Suprapubic skin (tissue), 4 donors: ENCODE results near the gene PARD3B. TPM values are rescaled to one million over a fixed set of nuclear protein-coding genes. Genes with fewer than 3 reads are reported as not detected.

Experiments
- DNase-seq, 2 donors: peaks; one replicate each; pipeline ENCODE4 v3.0.0-alpha.2; 2019; ENCODE audit warnings: low spot score in 2 of 2
- H3K27ac ChIP-seq: fragments of 200-600 bp; sonication (generic); one replicate; pipeline ENCODE4 v1.5.1; 2019
- H3K27me3 ChIP-seq: fragments of 200-600 bp; sonication (generic); one replicate; pipeline ENCODE4 v1.5.1; 2019
- H3K36me3 ChIP-seq: fragments of 200-600 bp; sonication (generic); one replicate; pipeline ENCODE4 v1.5.1; 2019
- H3K4me1 ChIP-seq: fragments of 200-600 bp; sonication (generic); one replicate; pipeline ENCODE4 v1.5.1; 2019
- H3K4me3 ChIP-seq: fragments of 200-600 bp; sonication (generic); one replicate; pipeline ENCODE4 v1.5.1; 2019; ENCODE audit warnings: mild to moderate bottlenecking
- H3K9me3 ChIP-seq: fragments of 200-600 bp; sonication (generic); one replicate; pipeline ENCODE4 v1.5.1; 2019
- CTCF ChIP-seq, 2 donors: fragments of 200-600 bp in 1 of 2; fragments of 450-650 bp in 1 of 2; sonication (generic) in 1 of 2; IDR thresholded peaks; one replicate each; pipeline ENCODE4 v1.5.1; 2016 to 2019; ENCODE audit warnings: antibody characterized with exemption in 2 of 2, mild to moderate bottlenecking in 1 of 2, moderate library complexity in 1 of 2
- EP300 ChIP-seq: sonication (generic); formaldehyde crosslinking; IDR thresholded peaks from one replicate; pipeline ENCODE4 v1.6.1; 2017; ENCODE audit warnings: antibody characterized with exemption
- POLR2A ChIP-seq, 2 donors: fragments of 450-650 bp; IDR thresholded peaks; one replicate each; pipeline ENCODE4 v1.6.1; 2017; ENCODE audit warnings: antibody characterized with exemption in 2 of 2, mild to moderate bottlenecking in 2 of 2, moderate library complexity in 2 of 2
- POLR2AphosphoS5 ChIP-seq, 3 donors: sonication (generic); formaldehyde crosslinking; IDR thresholded peaks; one replicate each; pipeline ENCODE4 v1.6.1; 2017; ENCODE audit warnings: antibody characterized with exemption in 3 of 3
- WGBS: methylation state at CpG from one replicate; pipeline ENCODE4 v1.1.5; 2018; 5-methylcytosine and 5-hydroxymethylcytosine counted together
- total RNA-seq, 4 donors: library from RNA; depleted of rRNA; stranded (reverse); fragments of >200 nt; gene quantifications; one replicate each; pipeline ENCODE4 v1.1.0, GENCODE V29; 2016

The PARD3B gene
- total RNA-seq, 4 donors from 2014 or later = 12.5 to 18.9 (median 15.5) TPM

GRCh38 chr2:205055251-205055650 is 510.0 kb downstream of the PARD3B start:
- Histone ChIP-seq H3K4me3 (no peak overlapping the region), H3K4me1 (no peaks in the 10 kb centered on the region), H3K36me3 (no peaks in the 10 kb centered on the region), H3K27ac (no peak overlapping the region), H3K27me3 (no peaks in the 10 kb centered on the region), H3K9me3 (no peaks in the 10 kb centered on the region)
- no peak for DNase-seq
- TF ChIP-seq POLR2A (IDR thresholded peaks at IDR 0.05) = no peak
- no peak for TF ChIP-seq EP300
- no peak for TF ChIP-seq CTCF (IDR thresholded peaks at IDR 0.05)
- no peak for TF ChIP-seq POLR2AphosphoS5 (IDR thresholded peaks at IDR 0.05)
- 29% methylated on average over 2 of the region's 2 CpGs for WGBS

- Histone ChIP-seq H3K4me1 (no peaks in the 10 kb centered on the region), H3K27ac (no peak overlapping the region), H3K27me3 (no peaks in the 10 kb centered on the region), H3K36me3 (no peaks in the 10 kb centered on the region), H3K9me3 (no peaks in the 10 kb centered on the region), H3K4me3 (no peak overlapping the region)
- DNase-seq = no peak
- TF ChIP-seq POLR2A (IDR thresholded peaks at IDR 0.05) (no peak), POLR2AphosphoS5 (IDR thresholded peaks at IDR 0.05) (no peak), EP300 (no peak), CTCF (IDR thresholded peaks at IDR 0.05) (no peak)
- WGBS = 67% methylated on average over 6 of the region's 6 CpGs
Observed at GRCh38 chr2:205056151-205056561, 510.9 kb downstream of the PARD3B start.

- H3K27me3 ChIP-seq = no peaks in the 10 kb centered on the region
- 88% methylated on average over 2 of the region's 2 CpGs for WGBS
- TF ChIP-seq CTCF (IDR thresholded peaks at IDR 0.05) (no peak), POLR2AphosphoS5 (IDR thresholded peaks at IDR 0.05) (no peak), POLR2A (IDR thresholded peaks at IDR 0.05) (no peak), EP300 (no peak)
Observed at GRCh38 chr2:205058409-205058808, 513.1 kb downstream of the PARD3B start.

GRCh38 chr2:205060269-205060668 is 515.0 kb downstream of the PARD3B start:
- WGBS = 81% methylated on average over 2 of the region's 2 CpGs
- no peak for DNase-seq
- Histone ChIP-seq H3K27me3 (no peaks in the 10 kb centered on the region), H3K4me1 (no peaks in the 10 kb centered on the region), H3K27ac (no peak overlapping the region), H3K4me3 (no peak overlapping the region), H3K36me3 (no peaks in the 10 kb centered on the region), H3K9me3 (no peaks in the 10 kb centered on the region)
- TF ChIP-seq EP300 (no peak), POLR2AphosphoS5 (IDR thresholded peaks at IDR 0.05) (no peak), CTCF (IDR thresholded peaks at IDR 0.05) (no peak), POLR2A (IDR thresholded peaks at IDR 0.05) (no peak)

More at GRCh38 chr2:205058409-205058808, 513.1 kb downstream of the PARD3B start:
- DNase-seq = no peak
- no peaks in the 10 kb centered on the region for H3K36me3 ChIP-seq
- no peak overlapping the region for H3K27ac ChIP-seq
- H3K9me3 ChIP-seq = no peaks in the 10 kb centered on the region
- H3K4me3 ChIP-seq = no peak overlapping the region
- H3K4me1 ChIP-seq = no peaks in the 10 kb centered on the region

- H3K36me3 ChIP-seq = no peaks in the 10 kb centered on the region
- no peak for DNase-seq
- no peaks in the 10 kb centered on the region for H3K27me3 ChIP-seq
- WGBS = 81% methylated on average over 5 of the region's 5 CpGs
- H3K4me3 ChIP-seq = no peak overlapping the region
- TF ChIP-seq EP300 = no peak
- no peak for TF ChIP-seq POLR2AphosphoS5 (IDR thresholded peaks at IDR 0.05)
- no peak for TF ChIP-seq CTCF (IDR thresholded peaks at IDR 0.05)
- TF ChIP-seq POLR2A (IDR thresholded peaks at IDR 0.05) = no peak
- no peaks in the 10 kb centered on the region for H3K4me1 ChIP-seq
- no peak overlapping the region for H3K27ac ChIP-seq
- H3K9me3 ChIP-seq = no peaks in the 10 kb centered on the region
Observed at GRCh38 chr2:205066081-205066480, 520.8 kb downstream of the PARD3B start.
